Measurements from ENCODE around the gene CD36.

DNA sequence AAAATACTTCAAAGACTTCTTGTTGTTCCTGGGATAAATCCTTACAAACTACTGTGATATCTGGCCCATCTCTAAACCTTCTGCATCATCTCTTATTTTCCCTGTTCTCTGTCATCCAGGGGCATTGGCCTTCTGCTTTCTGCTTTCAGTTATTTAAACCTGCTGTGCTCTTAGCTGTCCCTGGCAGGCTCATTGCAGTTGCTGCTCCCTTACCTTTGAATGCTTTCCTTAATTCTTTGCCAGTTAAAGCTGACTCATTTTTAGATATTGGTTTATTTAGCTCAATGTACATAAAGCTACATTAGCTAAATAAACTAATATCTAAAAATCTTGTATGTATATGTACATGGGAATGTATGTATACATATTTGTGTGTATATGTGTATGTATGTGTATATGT is 40.6 kb upstream of the CD36 start:
- TF ChIP-seq POLR2A (IDR thresholded peaks at IDR 0.05), result no peak
- TF ChIP-seq, protein P1, sequence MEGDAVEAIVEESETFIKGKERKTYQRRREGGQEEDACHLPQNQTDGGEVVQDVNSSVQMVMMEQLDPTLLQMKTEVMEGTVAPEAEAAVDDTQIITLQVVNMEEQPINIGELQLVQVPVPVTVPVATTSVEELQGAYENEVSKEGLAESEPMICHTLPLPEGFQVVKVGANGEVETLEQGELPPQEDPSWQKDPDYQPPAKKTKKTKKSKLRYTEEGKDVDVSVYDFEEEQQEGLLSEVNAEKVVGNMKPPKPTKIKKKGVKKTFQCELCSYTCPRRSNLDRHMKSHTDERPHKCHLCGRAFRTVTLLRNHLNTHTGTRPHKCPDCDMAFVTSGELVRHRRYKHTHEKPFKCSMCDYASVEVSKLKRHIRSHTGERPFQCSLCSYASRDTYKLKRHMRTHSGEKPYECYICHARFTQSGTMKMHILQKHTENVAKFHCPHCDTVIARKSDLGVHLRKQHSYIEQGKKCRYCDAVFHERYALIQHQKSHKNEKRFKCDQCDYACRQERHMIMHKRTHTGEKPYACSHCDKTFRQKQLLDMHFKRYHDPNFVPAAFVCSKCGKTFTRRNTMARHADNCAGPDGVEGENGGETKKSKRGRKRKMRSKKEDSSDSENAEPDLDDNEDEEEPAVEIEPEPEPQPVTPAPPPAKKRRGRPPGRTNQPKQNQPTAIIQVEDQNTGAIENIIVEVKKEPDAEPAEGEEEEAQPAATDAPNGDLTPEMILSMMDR (IDR thresholded peaks at IDR 0.05), result no peak
